CD4-positive, alpha-beta T cell treated with Interleukin-15 for 1 hour (primary cell): ENCODE results near the gene TNXB.
A peak's percentile ranks its signal among the peaks of the same experiment; 100 is the strongest.
"Not testable (repeated sequence)": the region's sequence is repeated elsewhere in the genome, so short reads cannot be mapped to it uniquely, and the experiment has no call there.

Experiments
- DNase-seq: peaks from one replicate; pipeline ENCODE4 v3.0.0-alpha.2; 2020

TNXB gene

DNA sequence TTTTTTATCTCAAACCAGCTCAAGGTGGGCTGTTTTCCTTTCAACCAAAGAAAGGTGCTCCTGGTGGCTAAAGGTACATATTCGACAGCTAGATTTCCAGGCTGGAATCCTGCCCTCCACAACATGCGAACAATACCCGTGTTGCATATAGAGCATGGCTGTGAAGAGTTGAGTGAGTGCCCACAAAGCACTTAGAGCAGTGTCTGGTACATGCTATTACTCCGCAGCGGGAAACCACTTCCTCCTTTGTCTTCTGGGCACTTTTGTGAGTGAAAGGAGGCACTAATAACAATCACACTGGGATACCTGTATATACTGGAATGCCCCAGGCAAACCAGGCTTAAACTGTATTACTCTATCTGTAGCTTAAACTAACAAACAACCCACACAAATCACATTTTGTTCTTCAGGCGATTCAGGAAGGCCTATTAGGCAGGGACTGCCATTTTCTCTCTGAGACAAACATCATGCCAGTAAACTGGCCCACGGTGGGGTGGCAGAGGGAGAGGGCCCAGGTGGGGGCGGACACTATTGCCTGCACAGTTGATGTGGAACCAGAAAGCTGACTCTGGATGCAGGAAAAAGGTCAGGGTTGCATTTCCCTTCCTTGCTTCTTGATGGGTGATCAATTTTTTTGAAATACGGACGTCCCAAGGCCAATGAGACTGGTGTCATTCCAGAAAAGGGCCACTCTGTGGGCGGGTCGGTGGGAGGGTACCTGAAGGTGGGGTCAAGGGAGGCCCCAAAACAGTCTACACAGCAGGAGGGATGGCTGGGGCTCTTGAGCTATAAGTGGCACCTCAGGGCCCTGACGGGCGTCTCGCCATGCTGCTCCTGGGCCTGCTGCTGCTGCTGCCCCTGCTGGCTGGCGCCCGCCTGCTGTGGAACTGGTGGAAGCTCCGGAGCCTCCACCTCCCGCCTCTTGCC, 71.3 kb downstream of the TNXB start, which contains the start of gene CYP21A2:
Gene CYP21A2 (plus strand): TSS at position 818 of the 927 bp plus-strand sequence. CDS start 8 bp downstream, at position 826.
- not testable (repeated sequence) for DNase-seq

DNA sequence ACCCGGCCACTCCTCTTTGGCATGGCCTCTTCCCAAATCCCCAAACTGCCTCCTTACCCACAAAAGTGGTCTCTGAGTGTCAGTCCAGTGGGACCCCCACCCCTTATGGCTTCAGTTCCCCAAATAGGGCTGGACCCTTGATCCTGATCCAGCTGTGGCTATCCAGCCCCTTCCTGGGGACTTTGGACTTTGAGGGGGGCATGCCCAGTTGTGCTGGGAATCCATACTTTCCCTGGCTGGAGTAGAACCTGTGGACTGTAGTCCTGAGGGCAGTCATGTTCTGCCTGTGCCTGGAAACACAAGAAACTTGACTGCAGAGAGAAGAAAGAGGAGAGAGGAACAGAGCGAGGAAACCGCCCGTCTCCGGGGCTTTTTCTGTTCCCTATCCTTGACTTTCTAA, 72.0 kb downstream of the TNXB start:
- DNase-seq = not testable (repeated sequence)

DNA sequence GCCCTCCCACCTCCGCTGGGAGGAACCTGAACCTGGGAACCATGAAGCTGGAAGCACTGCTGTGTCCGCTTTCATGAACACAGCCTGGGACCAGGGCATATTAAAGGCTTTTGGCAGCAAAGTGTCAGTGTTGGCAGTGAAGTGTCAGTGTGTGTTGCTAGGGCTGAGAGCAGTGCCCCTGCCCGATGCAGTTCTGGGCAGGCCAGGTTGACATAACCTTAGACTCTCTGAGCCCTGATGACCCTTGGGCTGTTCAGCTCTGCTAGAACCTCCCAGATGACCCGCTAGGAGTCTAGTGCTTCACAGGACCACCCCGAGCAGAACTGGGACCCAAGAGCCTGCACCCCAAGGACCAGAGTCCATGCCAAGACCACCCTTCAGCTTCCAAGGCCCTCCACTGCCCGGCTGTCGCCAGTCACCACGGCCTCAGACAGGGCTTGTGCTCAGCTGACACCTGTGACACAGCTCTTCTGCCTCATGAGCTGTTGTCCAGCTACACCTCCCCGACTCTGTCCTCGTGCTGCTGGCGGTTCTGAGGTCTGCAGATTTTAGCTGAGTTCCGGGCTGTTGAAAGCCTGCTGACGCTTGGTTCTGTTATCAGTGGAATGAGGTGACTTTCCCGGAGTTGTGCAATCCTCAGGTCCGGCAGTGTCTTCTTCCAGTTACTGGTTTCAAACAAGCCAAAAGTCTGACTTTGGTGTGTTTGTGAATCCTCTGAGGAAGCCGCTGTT, 73.7 kb downstream of the TNXB start:
- DNase-seq = not testable (repeated sequence)

DNA sequence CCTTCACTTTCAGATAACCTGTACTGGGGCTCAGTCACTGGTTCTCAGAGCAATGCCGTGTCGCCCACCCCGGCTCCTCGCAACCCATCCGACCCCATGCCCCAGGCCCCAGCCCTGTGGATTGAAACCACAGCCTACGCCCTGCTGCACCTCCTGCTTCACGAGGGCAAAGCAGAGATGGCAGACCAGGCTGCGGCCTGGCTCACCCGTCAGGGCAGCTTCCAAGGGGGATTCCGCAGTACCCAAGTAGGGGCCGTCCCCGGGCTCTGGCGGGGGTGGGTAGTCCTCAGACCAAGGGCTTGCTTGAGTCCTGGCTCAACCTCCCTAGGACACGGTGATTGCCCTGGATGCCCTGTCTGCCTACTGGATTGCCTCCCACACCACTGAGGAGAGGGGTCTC, 79.6 kb downstream of the TNXB start:
- not testable (repeated sequence) for DNase-seq

DNA sequence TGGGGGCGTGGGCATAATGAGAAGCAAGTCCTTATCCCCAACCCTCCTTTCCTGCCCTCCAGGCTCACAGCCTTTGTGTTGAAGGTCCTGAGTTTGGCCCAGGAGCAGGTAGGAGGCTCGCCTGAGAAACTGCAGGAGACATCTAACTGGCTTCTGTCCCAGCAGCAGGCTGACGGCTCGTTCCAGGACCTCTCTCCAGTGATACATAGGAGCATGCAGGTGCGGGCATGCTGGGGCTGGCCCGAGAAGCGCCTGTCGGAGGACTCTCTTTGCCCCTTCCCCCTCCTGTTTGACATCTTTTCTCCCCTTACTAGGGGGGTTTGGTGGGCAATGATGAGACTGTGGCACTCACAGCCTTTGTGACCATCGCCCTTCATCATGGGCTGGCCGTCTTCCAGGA, 80.5 kb downstream of the TNXB start:
- DNase-seq = not testable (repeated sequence)

DNA sequence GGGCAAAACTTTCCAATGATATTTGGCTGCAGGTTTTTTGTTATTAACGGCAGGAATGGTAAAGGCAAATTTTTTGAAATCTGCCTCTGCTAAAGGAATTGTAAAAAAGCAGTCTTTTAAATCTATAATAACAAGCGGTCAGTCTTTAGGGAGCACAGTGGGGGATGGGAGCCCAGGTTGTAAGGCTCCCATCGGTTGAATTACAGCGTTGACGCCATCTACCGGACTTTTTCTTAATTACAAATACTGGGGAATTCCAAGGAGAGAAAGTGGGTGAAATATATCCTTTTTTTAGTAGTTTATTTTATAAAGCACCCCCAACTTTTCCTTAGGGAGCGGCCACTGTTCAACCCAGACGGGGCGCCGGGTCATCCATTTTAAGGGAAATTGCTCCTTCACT, 87.0 kb downstream of the TNXB start:
- not testable (repeated sequence) for DNase-seq

DNA sequence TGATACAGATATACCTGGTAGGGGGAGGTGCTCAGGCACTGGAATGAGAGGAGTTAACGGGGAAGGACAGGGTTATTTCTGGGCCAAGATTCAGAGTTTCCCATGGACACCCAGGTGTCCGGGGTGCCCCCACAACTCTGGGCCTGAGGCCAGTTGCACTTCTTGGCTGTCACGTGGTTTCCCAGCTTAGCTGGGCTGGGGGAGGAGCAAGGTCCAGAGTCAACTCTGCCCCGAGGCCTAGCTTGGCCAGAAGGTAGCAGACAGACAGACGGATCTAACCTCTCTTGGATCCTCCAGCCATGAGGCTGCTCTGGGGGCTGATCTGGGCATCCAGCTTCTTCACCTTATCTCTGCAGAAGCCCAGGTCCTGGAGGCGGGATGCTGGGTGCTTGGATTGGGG, 94.6 kb downstream of the TNXB start, which contains the start of gene C4B:
Gene C4B (plus strand): TSS at position 249 of the 400 bp plus-strand sequence. CDS start 51 bp downstream, at position 300.
- DNase-seq = not testable (repeated sequence)

DNA sequence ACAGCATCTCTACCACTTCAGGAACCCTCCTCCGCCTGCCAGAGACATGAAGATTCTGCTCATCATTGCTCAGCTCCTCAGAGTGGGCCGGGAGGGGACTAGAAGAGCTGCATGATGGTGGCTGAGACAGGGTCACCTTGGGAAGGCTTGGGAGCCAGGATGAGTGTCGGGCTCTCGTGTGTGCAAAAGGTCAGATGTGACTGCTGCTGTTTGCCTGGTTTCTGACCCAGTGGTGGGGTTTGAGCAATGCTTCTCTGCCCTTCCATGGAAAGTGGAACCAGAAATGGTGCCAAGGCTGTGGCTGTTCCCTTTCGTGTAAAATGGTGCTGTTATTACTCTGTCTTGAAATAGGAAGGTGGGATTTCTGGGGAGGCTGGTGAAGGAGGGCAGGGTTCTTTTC, 95.4 kb downstream of the TNXB start:
- DNase-seq = not testable (repeated sequence)

DNA sequence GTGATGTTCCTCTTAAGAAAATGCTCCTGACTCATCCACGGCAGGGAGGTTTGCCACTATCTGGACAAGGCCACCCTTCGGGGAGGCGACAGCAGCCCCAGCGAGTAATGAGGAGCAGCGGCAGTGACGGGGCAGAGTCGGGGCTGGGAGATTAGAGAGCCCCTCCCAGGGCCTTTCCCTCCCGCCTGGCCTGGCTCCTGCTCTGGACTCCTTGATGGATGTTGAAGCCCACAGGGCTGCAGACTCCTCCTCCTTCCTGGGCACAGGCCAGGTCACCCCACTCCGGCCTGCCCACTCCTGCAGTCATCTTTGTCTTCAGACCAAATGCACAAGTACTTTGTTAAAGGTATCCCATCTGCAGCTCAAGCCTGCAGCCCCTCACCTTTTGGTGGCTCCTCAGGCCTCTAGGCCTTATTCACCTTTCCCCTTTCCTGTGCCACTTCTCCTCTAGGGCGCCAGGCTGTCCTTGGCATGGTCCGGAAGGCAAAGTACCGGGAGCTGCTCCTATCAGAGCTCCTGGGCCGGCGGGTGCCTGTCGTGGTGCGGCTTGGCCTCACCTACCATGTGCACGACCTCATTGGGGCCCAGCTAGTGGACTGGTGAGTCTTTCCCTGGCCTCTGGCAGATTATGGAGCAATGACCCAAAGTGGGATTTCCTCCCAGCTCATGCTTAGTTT, 96.1 kb downstream of the TNXB start:
- DNase-seq = peak; percentile 4

DNA sequence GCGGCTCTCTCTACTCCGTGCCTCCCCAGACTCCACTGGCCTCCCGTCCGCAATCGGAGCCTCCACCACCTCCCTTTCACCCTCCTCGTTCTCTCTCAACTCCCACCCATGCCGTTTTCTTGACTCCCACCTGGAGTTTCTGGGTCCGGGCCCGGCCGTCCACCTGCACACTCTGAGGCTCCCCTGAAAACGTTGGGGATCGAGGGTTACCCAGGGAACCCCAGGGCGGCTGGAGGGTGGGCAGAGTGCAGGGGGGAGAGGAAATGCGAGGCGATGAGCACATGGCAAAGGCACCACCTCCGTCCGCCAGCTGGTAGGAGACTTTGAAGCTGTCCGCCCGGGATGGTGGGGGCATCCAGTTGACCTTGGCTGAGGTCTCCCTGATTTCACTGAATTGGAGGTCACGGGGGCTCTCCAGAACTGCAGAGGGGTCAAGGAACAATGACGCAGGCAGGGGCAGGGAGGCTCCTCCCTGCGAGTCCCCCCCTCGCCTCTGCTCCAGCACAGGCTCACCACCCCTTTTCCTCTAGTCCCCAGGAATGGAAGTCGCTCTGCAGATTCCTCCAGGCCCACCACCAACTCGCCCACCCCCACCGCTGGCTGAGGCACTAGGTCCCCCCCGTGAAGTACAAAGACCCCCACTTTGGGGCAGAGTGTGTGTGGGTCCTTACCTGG, 98.1 kb downstream of the TNXB start:
- peak; percentile 7 for DNase-seq

DNA sequence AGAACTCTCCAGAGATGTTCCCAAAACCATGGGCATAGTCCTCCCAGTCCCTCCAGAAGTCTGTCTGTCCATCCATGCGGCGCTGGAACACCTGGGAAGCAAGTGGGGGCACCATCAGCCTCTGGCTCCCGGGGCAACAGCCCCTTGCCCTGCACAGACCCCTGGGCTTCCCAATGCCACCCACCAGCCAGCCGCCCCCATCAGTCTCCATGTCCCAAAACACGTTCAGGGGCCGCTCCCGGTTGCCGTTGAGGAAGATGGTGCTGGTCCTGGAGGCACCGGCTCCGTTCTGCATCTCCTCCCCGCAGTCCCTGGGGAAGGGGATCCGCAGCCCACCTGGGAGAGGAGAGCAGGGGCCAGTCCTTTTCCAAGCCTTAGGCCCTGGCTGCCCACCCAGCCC, 99.6 kb downstream of the TNXB start:
- DNase-seq = not testable (repeated sequence)

DNA sequence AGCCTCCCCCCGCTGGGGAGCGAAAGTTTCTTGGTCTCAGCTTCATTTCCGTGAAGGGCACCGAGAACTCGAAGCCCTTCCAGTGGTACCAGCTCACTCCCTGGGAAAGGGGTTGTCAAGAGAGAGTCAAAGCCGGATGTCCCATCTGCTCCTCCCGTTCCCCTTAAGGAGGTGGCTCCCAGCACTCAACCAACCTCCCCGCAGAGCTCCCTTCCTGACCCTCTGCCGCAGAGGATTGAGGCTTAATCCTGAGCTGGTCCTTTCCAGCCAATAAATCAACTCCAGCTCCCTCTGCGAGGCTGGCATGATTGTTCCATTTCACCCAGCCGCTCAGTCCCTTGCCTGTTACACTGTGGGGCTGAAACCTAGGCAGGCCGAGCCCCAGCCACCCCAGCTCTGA, 100.5 kb downstream of the TNXB start:
- DNase-seq = not testable (repeated sequence)

DNA sequence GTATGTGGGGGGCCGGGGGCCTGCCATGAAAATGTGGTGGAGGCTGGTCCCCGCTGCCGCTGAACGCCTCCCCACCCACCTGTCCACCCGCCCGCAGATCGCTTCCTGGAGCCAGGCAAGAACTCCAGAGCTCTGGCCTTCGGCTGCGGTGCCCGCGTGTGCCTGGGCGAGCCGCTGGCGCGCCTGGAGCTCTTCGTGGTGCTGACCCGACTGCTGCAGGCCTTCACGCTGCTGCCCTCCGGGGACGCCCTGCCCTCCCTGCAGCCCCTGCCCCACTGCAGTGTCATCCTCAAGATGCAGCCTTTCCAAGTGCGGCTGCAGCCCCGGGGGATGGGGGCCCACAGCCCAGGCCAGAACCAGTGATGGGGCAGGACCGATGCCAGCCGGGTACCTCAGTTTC, 101.1 kb downstream of the TNXB start:
- not testable (repeated sequence) for DNase-seq

DNA sequence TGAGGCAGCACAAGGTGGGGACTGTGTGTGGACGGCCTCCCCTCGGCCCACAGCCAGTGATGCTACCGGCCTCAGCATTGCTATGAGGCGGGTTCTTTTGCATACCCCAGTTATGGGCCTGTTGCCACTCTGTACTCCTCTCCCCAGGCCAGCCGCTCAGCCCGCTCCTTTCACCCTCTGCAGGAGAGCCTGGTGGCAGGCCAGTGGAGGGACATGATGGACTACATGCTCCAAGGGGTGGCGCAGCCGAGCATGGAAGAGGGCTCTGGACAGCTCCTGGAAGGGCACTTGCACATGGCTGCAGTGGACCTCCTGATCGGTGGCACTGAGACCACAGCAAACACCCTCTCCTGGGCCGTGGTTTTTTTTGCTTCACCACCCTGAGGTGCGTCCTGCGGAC, 102.1 kb downstream of the TNXB start:
- DNase-seq = peak; percentile 13

DNA sequence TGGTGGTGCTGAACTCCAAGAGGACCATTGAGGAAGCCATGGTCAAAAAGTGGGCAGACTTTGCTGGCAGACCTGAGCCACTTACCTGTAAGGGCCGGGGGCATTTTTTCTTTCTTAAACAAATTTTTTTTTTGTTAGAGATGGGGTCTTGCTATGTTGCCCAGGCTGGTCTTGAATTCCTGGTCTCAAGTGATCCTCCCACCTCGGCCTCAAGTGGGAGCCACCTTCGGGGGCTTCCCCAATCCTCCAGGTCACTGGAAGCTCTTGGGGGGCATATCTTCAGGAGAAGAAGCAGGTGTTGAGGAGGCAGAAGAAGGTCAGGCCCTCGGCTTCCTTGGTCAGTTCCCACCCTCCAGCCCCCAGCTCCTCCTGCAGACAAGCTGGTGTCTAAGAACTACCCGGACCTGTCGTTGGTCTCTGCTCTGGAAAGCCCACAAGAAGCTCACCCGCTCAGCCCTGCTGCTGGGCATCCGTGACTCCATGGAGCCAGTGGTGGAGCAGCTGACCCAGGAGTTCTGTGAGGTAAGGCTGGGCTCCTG, 103.1 kb downstream of the TNXB start:
- peak; percentile 11 for DNase-seq

DNA sequence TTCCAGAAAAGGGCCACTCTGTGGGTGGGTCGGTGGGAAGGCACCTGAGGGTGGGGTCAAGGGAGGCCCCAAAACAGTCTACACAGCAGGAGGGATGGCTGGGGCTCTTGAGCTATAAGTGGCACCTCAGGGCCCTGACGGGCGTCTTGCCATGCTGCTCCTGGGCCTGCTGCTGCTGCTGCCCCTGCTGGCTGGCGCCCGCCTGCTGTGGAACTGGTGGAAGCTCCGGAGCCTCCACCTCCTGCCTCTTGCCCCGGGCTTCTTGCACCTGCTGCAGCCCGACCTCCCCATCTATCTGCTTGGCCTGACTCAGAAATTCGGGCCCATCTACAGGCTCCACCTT, 103.6 kb downstream of the TNXB start:
- peak; percentile 15 for DNase-seq

DNA sequence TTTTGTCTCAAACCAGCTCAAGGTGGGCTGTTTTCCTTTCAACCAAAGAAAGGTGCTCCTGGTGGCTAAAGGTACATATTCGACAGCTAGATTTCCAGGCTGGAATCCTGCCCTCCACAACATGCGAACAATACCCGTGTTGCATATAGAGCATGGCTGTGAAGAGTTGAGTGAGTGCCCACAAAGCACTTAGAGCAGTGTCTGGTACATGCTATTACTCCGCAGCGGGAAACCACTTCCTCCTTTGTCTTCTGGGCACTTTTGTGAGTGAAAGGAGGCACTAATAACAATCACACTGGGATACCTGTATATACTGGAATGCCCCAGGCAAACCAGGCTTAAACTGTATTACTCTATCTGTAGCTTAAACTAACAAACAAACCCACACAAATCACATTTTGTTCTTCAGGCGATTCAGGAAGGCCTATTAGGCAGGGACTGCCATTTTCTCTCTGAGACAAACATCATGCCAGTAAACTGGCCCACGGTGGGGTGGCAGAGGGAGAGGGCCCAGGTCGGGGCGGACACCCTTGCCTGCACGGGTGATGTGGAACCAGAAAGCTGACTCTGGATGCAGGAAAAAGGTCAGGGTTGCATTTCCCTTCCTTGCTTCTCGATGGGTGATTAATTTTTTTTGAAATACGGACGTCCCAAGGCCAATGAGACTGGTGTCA, 104.1 kb downstream of the TNXB start:
- peak; percentile 5 for DNase-seq

DNA sequence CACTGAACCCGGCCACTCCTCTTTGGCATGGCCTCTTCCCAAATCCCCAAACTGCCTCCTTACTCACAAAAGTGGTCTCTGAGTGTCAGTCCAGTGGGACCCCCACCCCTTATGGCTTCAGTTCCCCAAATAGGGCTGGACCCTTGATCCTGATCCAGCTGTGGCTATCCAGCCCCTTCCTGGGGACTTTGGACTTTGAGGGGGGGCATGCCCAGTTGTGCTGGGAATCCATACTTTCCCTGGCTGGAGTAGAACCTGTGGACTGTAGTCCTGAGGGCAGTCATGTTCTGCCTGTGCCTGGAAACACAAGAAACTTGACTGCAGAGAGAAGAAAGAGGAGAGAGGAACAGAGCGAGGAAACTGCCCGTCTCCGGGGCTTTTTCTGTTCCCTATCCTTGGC, 104.7 kb downstream of the TNXB start:
- peak; percentile 8 for DNase-seq

DNA sequence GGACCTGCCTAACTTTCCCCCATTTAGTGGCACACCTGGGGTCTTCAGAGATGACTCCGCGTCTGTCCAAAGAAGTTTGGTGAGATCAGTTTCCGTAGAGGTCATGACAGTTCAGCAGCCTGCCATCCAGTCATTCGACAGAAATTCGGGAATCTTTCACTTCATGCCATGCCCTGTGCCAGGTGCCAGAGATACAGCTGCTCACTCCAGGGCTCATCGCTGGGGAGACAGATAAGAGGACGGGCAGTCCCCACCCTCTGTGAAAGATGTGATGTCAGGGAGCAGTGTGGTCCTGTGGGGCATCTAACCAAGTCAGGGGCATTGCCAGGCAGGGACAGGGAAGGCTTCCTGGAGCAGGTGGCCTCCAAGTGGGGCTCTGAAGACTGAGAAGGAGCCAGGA, 105.8 kb downstream of the TNXB start:
- not testable (repeated sequence) for DNase-seq

DNA sequence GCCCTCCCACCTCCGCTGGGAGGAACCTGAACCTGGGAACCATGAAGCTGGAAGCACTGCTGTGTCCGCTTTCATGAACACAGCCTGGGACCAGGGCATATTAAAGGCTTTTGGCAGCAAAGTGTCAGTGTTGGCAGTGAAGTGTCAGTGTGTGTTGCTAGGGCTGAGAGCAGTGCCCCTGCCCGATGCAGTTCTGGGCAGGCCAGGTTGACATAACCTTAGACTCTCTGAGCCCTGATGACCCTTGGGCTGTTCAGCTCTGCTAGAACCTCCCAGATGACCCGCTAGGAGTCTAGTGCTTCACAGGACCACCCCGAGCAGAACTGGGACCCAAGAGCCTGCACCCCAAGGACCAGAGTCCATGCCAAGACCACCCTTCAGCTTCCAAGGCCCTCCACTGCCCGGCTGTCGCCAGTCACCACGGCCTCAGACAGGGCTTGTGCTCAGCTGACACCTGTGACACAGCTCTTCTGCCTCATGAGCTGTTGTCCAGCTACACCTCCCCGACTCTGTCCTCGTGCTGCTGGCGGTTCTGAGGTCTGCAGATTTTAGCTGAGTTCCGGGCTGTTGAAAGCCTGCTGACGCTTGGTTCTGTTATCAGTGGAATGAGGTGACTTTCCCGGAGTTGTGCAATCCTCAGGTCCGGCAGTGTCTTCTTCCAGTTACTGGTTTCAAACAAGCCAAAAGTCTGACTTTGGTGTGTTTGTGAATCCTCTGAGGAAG, 106.4 kb downstream of the TNXB start:
- not testable (repeated sequence) for DNase-seq

DNA sequence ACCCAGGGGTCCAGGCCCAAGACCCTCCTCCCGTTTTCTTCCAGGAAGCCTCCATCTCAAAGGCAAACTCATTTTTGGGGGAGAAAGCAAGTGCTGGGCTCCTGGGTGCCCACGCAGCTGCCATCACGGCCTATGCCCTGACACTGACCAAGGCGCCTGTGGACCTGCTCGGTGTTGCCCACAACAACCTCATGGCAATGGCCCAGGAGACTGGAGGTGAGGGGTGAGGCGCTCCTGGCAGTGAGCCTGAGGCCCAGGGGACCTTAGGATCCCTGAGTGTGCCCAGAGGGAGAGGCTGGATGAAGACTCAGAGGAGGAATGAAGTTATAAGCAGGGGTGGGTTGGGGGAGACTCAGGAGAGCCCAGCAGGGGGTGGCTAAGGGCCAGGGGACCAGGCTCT, 112.8 kb downstream of the TNXB start:
- not testable (repeated sequence) for DNase-seq
